ENCODE measurements around the gene PSTK. TPM values are rescaled to one million over a fixed set of nuclear protein-coding genes. Genes with fewer than 3 reads are reported as not detected.

PSTK gene
- total and polyA plus RNA-seq, 9 of the 15 experiments (the other 6 are each of a cell fraction or from before 2014, with no cell fraction given): 13.2 to 49.7 (median 18.9) TPM

DNA sequence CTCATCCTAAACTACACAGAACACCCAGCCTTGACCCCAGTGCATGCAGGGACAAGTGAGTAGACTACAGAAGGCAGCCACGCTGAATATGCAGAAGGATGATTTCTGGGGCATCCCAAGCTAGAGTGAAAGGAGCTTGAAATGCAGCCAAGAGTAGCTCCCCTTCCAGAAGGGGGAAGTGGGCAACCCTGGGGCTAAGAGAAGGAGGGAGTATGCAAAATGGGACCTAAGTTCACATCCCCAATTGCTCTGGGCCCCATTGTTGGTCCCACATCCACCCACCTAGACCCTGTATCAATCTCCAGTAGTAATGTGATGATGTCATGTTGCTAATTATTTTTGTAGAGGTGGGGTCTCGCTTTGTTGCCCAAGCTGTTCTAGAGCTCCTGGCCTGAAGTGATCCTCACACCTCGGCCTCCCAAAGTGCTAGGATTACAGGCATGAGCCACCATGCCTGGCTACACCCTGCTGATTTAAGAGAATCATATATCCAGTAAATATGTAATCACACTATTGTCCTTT, 5.6 kb upstream of the PSTK start:
- 59% methylated on average over 3 of the region's 3 CpGs for WGBS (ENCODE audit: insufficient coverage, low coverage, missing lambda C conversion rate)
- Histone ChIP-seq H3K9me3 (replicated peaks; ENCODE audit: control insufficient read depth, insufficient read depth, low read depth, low read length) (no peaks in the 10 kb centered on the region), H3K9ac (ENCODE audit: insufficient read depth in 1 of 2, low read depth in 2 of 2, low read length in 2 of 2) (no peak overlapping the region), H3K4me2 (ENCODE audit: insufficient read depth, low read length) (no peak overlapping the region), H2AFZ (ENCODE audit: low read depth, low read length) (no peak overlapping the region), H3K79me2 (ENCODE audit: control insufficient read depth, insufficient read depth, low read length) (no peaks in the 10 kb centered on the region), H3K4me1 (replicated peaks in 1 of 2; ENCODE audit: control insufficient read depth in 2 of 2, insufficient read depth in 2 of 2, low read length in 2 of 2) (peaks cover 0 to 5% of the 10 kb centered on the region in 2 experiments; a peak in 2 of 5 replicates), H3K27me3 (ENCODE audit: control insufficient read depth in 2 of 2, insufficient read depth in 2 of 2, low read length in 2 of 2) (no peaks in the 10 kb centered on the region), H3K36me3 (ENCODE audit: control insufficient read depth, insufficient read depth, low read length) (no peaks in the 10 kb centered on the region), H3K9me1 (ENCODE audit: control insufficient read depth, insufficient read depth, low read length) (no peaks in the 10 kb centered on the region), H4K20me1 (replicated peaks; ENCODE audit: control insufficient read depth, insufficient read depth, low read length) (no peaks in the 10 kb centered on the region), H3K27ac (ENCODE audit: extremely low read depth, low read depth, low read length) (no peak overlapping the region), H3K4me3 (no peak overlapping the region)
- no TSS peak for BruUV-seq (replicated peaks)
- FAIRE-seq (no peak), DNase-seq (ENCODE audit: extremely low read depth in 1 of 4, low spot score in 3 of 4) (no peak), ATAC-seq (no peak)
- POLR2A ChIA-PET: no interaction called here
- intact Hi-C loops (cut with micrococcal nuclease) (no loop called here), in situ Hi-C loops (cut with MboI) (no loop called here)
- TF ChIP-seq SMAD2 (IDR thresholded peaks at IDR 0.05; ENCODE audit: low read depth, low read length) (no peak), MCM2 (IDR thresholded peaks at IDR 0.05; ENCODE audit: low read depth) (no peak), HDAC1 (IDR thresholded peaks at IDR 0.05) (no peak), HOXB6 (CRISPR knock-in tag; IDR thresholded peaks at IDR 0.05; ENCODE audit: borderline replicate concordance) (no peak), ZC3H8 (IDR thresholded peaks at IDR 0.05) (no peak), ZBTB1 (CRISPR knock-in tag; IDR thresholded peaks at IDR 0.05; ENCODE audit: borderline replicate concordance, low read depth) (no peak), ARNT (IDR thresholded peaks at IDR 0.05) (no peak), ZNF217 (CRISPR knock-in tag; IDR thresholded peaks at IDR 0.05) (no peak)
- CTCF ChIA-PET (ENCODE audit: low intra/inter-chr PET ratio): no interaction called here

Data from K562 (cell line).